DOHH2 (cell line): Measurements from ENCODE around the gene UNKL.

ENCODE experiments used
- H3F3A ChIP-seq: fragments of 200-600 bp; sonication (generic), shearing (Covaris generic); 2 replicates; pipeline ENCODE4 v1.6.0; 2016; ENCODE audit warnings: antibody characterized with exemption, mild to moderate bottlenecking; ENCODE audit not compliant: control insufficient read depth, insufficient read depth
- H3K27ac ChIP-seq: fragments of 200-600 bp; sonication (generic); 2 replicates; pipeline ENCODE4 v1.5.1; 2014; ENCODE audit warnings: low read depth, mild to moderate bottlenecking, low read length, moderate library complexity
- H3K27me3 ChIP-seq: fragments of 200-600 bp; sonication (generic); 2 replicates; pipeline ENCODE4 v1.6.1; 2014; ENCODE audit warnings: mild to moderate bottlenecking, low read length, mixed read lengths; ENCODE audit not compliant: control insufficient read depth
- H3K36me3 ChIP-seq: fragments of 200-600 bp; sonication (generic); 2 replicates; pipeline ENCODE4 v1.6.1; 2014; ENCODE audit warnings: mild to moderate bottlenecking, low read length, moderate library complexity, mixed read lengths; ENCODE audit not compliant: control insufficient read depth
- H3K4me1 ChIP-seq: fragments of 200-600 bp; sonication (generic); 2 replicates; pipeline ENCODE4 v1.6.1; 2014; ENCODE audit warnings: mild to moderate bottlenecking, low read length, mixed read lengths; ENCODE audit not compliant: control insufficient read depth
- H3K4me2 ChIP-seq: fragments of 200-600 bp; sonication (generic); 2 replicates; pipeline ENCODE4 v1.6.0; 2014; ENCODE audit warnings: mild to moderate bottlenecking, low read length, moderate library complexity
- H3K4me3 ChIP-seq: fragments of 200-600 bp; sonication (generic); 2 replicates; pipeline ENCODE4 v1.5.1; 2014; ENCODE audit warnings: mild to moderate bottlenecking, low read length, mixed read lengths
- H3K79me2 ChIP-seq: fragments of 200-600 bp; sonication (generic); 2 replicates; pipeline ENCODE4 v1.6.1; 2014; ENCODE audit warnings: mild to moderate bottlenecking, low read length, mixed read lengths; ENCODE audit not compliant: control insufficient read depth
- H3K9me2 ChIP-seq: fragments of 200-600 bp; sonication (generic); replicated peaks from 2 replicates; pipeline ENCODE4 v1.6.1; 2014; ENCODE audit warnings: mild to moderate bottlenecking, low read length, mixed read lengths; ENCODE audit not compliant: control insufficient read depth
- H3K9me3 ChIP-seq: fragments of 200-600 bp; sonication (generic); 2 replicates; pipeline ENCODE4 v1.6.1; 2014; ENCODE audit warnings: antibody characterized with exemption, low read length, mixed read lengths; ENCODE audit not compliant: control insufficient read depth, insufficient read depth
- H4K20me1 ChIP-seq: fragments of 200-600 bp; sonication (generic); 2 replicates; pipeline ENCODE4 v1.6.0; 2014; ENCODE audit warnings: low read depth, mild to moderate bottlenecking, antibody characterized with exemption, low read length, moderate library complexity; ENCODE audit not compliant: control insufficient read depth, insufficient read depth
- CTCF ChIP-seq: fragments of 200-600 bp; sonication (generic); IDR thresholded peaks from one replicate; pipeline ENCODE4 v1.5.1; 2014; ENCODE audit warnings: antibody characterized with exemption, mild to moderate bottlenecking, low read depth, low read length; ENCODE audit not compliant: poor library complexity, severe bottlenecking
- EZH2phosphoT487 ChIP-seq: fragments of 200-600 bp; sonication (generic); IDR thresholded peaks from 2 replicates; pipeline ENCODE4 v1.6.1; 2017; ENCODE audit warnings: borderline replicate concordance, mild to moderate bottlenecking, antibody characterized with exemption, low read length, moderate library complexity, mixed read lengths

The UNKL gene

GRCh38 chr16:1364510-1364909 lies 50.0 kb downstream of the UNKL start:
- Histone ChIP-seq H3K27ac (no peak overlapping the region), H3K36me3 (peaks cover 18% of the 10 kb centered on the region), H4K20me1 (no peaks in the 10 kb centered on the region), H3K79me2 (peaks cover 6% of the 10 kb centered on the region), H3K4me2 (no peak overlapping the region), H3K9me2 (no peaks in the 10 kb centered on the region), H3K4me1 (no peaks in the 10 kb centered on the region), H3F3A (0 out of 2 replicates have a peak, but pooled peaks cover 3% of the 10 kb centered on the region), H3K4me3 (no peak overlapping the region), H3K9me3 (no peaks in the 10 kb centered on the region), H3K27me3 (no peaks in the 10 kb centered on the region)
- TF ChIP-seq EZH2phosphoT487 (no peak), CTCF (no peak)

GRCh38 chr16:1363501-1364041 lies 50.9 kb downstream of the UNKL start:
- Histone ChIP-seq H3K4me3 (no peak overlapping the region), H3K4me2 (no peak overlapping the region), H3F3A (0 out of 2 replicates have a peak, but pooled peaks cover 3% of the 10 kb centered on the region), H3K4me1 (no peaks in the 10 kb centered on the region), H3K27ac (no peak overlapping the region), H4K20me1 (no peaks in the 10 kb centered on the region), H3K9me2 (no peaks in the 10 kb centered on the region), H3K79me2 (peaks cover 11% of the 10 kb centered on the region), H3K9me3 (no peaks in the 10 kb centered on the region), H3K27me3 (no peaks in the 10 kb centered on the region), H3K36me3 (peaks cover 18% of the 10 kb centered on the region)
- TF ChIP-seq CTCF (peak; percentile 94), EZH2phosphoT487 (no peak)

- no peak for TF ChIP-seq EZH2phosphoT487
- TF ChIP-seq CTCF, result no peak
- Histone ChIP-seq H3K27ac (no peak overlapping the region), H3K4me3 (no peak overlapping the region), H4K20me1 (no peaks in the 10 kb centered on the region), H3K79me2 (peaks cover 15% of the 10 kb centered on the region), H3K9me3 (no peaks in the 10 kb centered on the region), H3F3A (0 out of 2 replicates have a peak, but pooled peaks cover 3% of the 10 kb centered on the region), H3K4me1 (no peaks in the 10 kb centered on the region), H3K9me2 (no peaks in the 10 kb centered on the region), H3K27me3 (no peaks in the 10 kb centered on the region), H3K36me3 (peaks cover 18% of the 10 kb centered on the region), H3K4me2 (no peak overlapping the region)
These were observed 51.7 kb downstream of the UNKL start for GRCh38 chr16:1362807-1363206.
